CD4-positive, alpha-beta T cell treated with Interleukin-15 for 1 hour (primary cell): ENCODE results near the gene CAV1.

Experiments
- DNase-seq: peaks from one replicate; pipeline ENCODE4 v3.0.0-alpha.2; 2020

The CAV1 gene

DNA sequence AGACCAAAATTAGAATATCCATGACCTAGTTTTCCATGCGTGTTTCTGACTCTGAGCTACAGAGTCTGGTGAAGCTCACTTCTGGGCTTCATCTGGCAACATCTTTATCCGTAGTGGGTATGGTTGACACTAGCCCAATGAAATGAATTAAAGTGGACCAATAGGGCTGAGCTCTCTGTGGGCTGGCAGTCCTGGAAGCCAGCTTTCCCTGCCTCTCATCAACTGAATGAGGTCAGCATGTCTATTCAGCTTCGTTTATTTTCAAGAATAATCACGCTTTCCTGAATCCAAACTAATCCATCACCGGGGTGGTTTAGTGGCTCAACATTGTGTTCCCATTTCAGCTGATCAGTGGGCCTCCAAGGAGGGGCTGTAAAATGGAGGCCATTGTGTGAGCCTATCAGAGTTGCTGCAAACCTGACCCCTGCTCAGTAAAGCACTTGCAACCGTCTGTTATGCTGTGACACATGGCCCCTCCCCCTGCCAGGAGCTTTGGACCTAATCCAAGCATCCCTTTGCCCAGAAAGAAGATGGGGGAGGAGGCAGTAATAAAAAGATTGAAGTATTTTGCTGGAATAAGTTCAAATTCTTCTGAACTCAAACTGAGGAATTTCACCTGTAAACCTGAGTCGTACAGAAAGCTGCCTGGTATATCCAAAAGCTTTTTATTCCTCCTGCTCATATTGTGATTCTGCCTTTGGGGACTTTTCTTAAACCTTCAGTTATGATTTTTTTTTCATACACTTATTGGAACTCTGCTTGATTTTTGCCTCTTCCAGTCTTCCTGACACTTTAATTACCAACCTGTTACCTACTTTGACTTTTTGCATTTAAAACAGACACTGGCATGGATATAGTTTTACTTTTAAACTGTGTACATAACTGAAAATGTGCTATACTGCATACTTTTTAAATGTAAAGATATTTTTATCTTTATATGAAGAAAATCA lies 35.5 kb downstream of the CAV1 start:
- DNase-seq, result no peak

DNA sequence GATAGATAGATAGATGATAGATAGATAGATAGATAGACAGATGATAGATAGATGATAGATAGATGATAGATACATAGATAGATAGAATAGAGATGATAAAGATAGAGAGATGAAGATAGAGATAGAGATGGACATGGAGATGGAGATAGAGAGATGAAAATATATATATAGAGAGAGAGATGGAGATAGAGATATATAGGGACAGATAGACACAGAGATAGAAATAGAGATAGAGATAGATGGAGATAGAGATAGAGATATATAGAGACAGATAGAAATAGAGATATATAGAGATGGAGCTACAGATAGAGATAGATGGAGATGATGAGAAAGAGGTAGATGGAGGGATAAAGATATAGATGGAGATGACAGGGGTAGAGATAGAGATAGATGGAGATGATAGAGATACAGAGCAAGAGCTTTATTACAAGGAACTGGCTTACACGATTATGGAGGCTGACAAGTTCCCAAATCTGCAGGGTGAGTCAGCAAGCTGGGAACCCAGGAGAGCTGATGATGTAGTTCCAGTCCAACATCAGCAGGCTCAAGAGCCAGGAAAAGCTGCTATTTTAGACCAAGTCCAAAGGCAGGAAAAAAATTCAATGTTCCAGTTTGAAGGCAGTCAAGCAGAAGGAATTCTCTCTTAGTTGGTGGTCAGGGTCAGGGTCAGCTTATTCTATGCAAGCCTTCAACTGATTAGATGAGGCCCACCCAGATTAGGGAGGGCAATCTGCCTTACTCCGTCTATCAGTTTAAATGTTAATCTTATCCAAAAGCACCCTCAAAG lies 37.1 kb downstream of the CAV1 start:
- no peak for DNase-seq

DNA sequence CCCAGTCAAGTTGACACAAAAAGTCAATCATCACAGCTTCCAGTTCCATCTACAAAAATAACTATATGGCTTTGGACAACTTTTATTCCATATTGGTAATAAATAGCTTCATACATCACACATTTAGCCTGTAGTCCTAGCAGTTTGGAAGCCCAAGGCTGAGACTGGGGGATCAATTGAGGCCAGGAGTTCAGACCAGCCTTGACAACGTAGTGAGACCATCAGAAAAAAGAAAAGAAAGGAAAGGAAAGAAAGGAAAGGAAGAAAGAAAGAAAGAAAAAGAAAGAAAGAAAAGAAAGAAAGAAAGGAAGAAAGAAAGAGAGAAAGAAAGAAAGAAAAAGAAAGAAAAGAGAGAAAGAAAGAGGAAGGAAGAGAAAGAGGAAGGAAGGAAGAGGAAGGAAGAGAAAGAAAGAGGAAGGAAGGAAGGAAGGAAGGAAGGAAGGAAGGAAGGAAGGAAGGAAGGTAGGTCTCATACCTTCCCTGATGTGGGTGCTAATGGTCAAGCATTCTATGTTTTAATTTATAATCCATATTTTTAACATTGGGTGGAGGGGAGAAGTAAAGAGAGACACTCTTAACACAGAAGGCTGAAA lies 37.8 kb downstream of the CAV1 start:
- no peak for DNase-seq

DNA sequence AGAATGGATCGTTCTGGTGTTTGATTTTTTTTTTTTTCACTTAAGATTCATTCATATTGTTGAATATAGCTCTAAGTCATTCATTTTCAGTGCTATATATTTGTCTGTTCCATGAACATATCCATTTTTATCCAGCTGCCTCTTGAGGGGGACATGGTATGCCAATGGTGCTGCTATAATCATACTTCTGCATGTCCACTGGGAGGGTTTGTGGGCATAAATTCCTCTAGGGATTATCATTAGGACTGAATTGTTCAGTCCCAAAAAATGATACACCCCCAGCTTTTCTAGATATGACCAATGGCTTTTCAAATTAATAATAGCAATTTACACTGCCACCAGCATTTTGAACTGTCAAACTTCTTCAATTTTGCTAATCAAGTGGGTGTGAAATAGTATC lies 41.1 kb downstream of the CAV1 start:
- no peak for DNase-seq

DNA sequence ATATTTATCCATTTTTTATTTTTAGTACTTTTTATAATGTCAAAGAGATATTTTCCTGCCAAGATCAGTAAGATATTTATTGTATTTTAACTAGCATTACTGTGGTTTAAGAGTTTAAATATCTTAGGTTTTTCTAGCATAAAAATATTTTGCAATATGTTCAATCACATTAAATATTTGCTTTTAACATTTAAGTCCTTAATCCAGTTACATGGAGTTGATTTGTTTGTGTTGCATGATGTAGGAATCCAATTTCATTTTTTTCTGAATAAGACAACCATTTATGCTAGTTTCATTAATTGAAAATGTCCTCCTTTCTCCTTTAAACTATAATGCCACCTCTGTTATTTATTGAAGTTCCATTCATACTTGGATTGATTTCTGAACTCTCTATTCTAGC lies 41.8 kb downstream of the CAV1 start:
- DNase-seq, result no peak

DNA sequence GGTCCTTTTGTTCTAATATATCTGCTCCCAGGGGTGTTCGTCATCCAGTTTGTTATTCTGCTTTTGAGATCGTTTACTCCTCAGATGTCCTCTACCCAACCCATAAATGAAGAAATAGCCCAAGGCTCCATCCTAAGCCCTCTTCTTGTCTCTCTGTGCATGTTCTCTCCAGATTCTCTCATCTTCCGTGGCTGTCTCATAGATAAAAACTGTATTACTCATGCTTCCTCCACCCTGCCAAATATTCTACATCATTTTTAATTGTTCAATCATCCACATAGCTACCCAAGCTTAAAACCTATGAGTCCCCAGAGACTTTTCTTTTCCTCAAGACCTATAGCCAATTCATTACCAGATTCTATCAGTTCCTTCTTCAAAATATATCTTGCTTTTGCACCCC lies 44.9 kb downstream of the CAV1 start:
- DNase-seq, result no peak

DNA sequence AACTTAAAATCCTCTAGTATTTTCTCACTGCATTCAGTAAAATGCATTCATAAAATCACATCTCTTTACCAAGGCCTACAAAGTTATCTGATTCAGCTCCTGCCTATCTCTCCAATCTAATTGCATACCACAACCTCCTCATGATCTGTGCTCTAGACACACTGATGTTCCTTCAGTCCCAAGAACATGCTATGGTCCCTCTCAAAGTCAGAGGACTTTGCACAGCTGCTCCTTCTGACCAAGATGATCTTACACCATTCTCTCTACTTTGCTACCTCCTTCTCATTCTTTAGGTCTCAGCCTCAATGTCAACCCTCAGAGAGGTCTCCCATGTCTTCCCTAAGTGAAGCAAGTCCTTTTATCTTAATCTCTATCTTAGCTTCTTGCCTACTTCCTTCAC lies 45.5 kb downstream of the CAV1 start:
- DNase-seq, result no peak

DNA sequence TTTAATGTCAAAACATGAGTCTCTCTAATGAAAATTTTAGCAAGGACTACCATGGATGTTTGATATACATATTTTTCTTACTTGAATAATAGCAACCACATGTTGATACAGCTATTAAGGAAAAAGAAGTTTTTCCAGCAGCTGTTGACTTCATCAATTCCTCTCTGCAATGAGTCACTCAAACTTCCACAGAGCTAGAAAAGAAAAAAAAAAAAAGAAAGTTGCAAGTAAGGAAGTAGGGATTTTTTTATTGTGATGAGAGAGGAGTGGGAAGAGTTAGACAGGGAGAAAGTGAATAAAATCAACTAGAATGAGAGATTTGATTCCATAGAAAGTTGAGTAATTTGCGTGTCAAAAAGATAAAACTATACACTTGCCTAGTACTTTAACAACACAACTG lies 46.2 kb downstream of the CAV1 start:
- DNase-seq, result no peak

DNA sequence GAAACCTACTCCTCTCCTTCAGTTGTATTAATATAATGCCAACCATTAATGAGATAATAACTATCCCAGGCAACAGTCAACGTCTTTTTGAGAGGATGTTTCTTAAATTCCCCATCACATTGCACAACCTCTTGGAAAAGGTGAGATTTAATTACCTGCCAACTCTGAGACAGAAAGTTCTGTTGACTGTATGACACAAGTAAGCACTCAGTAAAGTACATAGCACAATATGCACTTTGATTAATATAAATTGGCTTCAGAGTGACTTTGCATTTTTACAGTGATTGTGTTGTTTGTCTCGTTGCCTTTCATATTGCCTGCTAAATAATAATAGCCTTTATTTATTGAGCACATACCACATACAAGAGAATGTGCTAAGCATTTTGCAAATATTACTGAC lies 46.7 kb downstream of the CAV1 start:
- no peak for DNase-seq

DNA sequence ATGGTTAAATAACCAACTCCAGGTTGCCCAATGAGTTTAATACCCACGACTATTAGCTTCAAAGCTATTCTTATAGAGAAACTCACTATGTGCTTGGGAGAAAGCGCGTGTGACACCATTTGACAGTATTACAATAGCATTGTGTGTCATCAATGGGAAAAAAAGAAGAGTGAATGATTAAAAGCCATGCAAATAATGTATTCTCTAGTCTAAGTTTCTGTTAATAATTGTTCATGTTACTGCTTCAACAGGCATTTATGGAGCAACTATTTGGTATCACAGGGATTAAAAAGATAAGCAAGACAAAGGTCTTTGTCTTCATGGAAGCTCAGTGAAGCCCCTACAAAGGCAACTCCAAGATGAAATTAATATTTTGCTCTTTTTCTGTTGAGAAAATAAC lies 47.2 kb downstream of the CAV1 start:
- DNase-seq, result no peak

DNA sequence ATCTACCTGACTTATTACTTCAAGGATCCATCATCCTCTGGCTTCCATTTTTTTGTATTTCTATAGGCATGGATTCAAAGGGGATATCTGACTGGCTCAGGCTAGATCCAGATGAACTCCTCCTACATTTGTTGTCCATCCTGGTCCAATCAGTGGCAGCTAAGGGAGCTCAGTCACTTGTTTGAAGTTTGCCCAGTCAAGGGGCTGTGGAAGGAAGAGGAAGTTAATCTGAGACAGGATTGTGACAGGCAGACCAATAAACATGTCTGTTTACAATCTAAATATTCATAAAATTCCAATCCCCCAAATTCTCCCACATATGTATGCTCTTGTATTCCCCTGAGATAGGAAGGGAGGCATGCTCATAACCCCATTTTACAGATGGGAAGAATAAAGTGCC lies 48.7 kb downstream of the CAV1 start:
- no peak for DNase-seq

DNA sequence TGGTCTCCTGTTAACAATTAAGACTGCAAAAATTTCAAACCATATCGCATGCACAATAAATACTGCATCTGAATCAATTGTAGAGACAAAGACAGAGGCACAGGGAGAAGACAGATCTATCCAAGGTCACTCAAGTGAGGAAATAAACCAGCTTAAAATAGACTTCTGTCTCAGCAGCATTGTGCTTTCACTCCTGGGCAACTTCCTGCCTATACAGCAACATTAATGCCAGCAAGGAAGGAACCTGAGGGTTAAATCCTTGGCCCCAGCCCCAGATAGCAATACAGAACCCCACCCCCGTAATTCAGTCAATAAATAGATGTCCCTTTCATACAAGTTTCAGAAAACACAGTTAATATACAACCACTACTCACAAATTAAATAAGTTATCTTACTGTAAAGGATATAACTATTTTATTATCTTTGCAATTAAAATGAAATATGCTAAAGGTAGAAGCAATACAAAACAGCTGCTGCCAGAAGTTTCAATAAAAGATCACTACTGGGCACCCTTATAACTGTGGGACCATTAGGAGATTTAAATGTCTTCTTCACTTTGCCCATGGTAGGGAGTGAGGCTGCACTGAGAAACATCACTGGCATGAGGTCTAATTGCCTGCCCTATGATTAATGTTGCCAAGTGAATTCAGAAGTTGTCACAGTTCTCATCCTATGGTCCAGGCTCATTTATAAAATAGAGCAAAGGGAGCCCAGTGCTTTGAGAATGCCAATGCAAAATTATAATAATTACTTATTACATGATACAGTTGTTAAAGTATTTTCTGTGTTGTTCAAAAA lies 49.4 kb downstream of the CAV1 start:
- DNase-seq, result no peak

DNA sequence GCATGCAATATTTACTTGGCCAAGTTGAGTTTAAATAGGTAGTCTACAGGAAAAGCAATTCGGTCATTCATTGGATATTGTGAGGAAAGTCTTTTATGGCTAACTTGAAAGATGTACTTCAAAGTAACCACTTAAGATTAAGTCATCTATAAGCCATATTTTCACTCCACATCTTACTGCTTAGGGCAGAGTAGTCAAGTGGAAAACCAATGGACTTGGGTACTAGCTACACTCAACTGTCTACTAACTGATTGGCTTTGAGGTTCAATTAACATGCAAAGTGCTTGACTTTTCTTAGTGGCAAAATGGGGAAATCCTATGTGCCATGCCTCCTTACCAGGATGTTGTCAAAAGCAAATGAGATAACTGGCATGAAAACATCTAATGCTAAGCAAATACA lies 51.0 kb downstream of the CAV1 start:
- DNase-seq, result no peak

DNA sequence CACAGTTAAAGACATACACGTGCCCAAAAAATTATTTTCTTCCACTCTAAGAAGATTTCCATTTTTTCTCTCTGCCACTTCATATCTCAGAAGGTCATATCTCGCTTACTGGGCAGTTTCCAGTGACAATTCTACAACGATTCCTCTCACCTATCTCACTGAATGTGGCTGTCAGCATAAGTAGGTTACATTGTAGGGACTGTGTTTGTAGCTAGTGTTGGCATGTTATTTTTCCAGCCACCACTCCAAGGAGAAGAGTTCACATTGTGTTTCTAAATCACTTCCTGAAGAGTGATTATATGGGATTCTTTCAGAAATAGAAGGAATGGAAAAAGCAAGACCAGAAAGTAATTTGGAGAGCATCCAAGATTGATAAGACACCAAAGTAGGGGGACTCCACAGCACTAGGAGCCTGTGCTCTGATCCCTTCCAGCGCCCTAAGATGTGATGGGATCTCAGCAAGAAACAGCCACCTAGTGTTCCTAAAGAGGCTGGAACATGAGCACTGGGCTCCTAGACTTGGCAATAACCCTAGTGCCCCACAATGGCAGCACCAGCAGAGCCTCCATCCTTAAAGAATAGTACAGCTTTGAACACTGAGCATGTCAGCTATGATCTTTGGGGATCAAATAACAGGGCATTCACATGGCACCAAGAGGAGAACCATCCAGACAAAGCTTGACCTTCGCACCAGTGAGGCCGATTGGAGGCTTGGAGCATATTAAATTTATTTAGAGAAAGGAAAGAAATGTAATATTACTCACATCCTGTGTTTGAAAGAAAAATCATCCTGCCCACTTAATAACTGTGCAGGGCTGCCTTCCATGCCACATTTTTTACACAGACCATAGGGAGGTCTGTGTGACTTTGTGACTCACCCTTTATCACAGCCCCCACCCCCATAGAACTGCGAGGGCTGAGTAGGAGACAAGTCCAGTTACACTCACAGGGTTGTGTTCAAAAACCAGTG lies 51.8 kb downstream of the CAV1 start:
- DNase-seq, result no peak

DNA sequence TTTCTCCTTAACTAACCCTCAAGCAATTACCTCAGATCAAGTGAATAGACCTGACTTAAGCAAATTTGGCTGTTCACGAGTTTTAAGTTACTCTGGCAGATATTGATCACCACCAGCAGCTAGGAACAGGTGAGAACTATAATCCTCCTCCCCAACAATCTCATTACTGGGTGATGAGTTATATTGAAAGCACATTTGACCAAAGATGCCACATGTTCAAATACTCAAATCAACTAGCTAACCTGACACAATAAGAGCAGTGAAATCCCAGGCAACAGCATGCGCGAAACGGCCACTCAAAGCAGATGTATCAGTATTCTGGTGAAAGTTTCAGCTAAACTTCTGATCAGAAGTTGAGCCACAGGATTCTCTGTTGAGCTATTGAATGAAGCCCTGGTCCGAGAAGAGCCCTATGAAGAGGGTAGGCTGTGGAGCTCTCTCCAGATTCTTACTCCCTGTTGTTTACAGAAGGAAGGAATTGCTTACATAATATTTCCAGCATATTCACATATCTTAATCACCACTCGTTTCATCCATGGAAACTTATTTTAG lies 52.6 kb downstream of the CAV1 start:
- no peak for DNase-seq

DNA sequence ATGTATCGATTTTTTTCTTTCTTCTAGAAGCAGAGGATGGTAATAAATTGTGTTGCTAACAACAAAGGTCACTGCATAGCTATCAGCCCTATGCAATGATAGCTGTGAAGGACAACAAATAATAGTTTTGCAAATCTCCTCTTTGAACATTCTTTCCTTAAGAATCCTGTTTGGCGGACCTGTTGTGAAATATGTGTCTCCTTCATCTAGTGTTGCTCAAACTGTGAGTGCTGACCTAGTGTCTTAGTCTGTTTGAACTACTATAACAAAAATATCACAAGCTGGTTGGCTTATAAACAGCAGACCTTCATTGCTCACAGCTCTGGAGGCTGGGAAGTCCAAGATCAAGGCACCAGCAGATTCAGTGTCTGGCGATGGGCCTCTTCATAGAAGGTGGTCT lies 53.7 kb downstream of the CAV1 start:
- no peak for DNase-seq

DNA sequence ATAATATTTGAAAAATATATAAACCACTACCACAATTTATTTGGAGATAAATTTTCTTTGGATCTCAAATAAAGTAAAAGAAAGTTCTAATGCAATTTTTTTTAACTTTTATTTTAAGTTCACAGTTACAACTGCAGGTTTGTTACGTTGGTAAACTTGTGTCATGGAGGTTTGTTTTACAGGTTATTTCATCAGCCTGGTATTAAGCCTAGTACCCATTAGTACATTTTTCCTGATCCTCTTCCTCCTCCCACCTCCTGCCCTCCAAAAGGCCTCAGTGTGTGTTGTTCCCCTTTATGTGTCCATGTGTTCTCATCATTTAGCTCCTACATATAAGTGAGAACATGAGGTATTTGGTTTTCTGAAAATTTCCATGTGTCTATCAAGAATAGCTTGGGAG lies 54.5 kb downstream of the CAV1 start:
- no peak for DNase-seq

DNA sequence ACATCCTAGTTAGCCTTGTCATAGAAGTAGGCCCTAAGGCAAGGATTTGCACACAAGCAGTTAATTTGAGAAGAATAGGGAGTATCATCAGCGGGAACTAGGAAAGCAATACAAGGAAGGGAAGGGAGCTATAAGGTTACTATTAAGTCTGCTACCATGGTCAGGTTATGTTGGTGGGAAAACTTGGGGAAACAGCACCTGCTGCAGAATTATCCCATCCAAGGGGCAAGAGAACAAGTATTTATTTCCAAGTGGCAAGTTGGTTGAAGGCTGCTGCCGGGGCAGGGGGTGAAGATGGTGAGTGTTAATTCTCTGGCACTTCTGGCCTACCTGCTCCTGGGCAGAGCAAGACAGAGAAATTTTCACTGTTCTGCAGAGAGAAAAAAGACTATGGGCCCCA lies 55.0 kb downstream of the CAV1 start:
- no peak for DNase-seq

DNA sequence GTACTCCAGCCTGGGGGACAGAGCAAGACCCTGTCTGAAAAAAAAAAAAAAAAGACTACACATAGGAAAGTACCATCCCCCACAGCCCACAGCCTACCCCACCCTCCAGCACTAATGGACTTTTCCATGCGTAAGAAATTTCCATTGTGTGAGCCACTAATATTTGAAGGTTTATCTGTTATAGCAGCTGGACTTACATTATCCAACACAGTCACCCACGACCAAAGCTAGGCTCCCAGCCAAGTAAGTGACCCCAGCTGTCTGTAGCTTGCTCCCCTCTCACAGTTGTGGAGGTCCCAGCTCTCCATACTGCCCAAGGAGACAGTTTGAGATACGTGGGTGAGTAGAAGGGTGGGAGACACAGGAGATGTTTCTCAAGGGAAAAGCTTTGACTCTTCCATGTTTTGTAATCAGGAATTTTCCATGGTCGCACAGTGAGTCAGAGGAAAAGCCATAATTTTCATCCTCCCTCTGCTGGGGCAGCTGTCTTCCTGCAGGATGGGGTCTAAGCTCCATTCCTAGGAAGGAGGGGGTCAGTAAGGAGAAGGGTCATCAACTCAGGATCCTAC lies 57.4 kb downstream of the CAV1 start:
- DNase-seq, result no peak

DNA sequence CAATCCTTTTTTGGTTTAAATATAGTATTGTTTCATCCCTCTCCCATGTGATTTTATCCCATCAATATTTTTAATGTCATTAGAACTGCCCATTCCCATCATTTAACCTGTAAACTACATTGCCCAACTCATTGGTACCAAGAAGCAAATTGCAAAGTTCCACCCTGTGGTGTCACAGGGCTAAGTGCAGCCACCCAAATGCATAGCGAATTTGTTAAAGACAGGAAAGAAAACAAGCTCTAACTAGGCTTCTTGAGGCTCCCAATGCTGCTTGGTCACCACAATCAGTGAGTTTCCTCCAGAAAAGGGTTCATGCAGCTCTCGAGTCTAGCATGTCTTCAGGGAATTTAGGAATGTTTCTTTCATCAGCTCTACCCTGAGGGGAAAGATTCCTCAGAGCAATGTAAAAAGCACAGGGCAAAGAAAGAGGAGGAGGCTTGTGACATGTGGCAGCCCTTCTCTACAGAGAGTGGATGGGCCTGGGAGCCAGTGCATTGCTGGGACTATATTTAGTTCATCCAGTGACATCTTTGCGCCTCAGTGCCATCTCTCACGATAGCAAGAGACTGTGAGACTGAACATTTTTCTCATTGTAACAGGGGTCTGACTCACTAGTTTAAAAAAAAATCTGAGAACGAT lies 58.1 kb downstream of the CAV1 start:
- DNase-seq, result no peak

DNA sequence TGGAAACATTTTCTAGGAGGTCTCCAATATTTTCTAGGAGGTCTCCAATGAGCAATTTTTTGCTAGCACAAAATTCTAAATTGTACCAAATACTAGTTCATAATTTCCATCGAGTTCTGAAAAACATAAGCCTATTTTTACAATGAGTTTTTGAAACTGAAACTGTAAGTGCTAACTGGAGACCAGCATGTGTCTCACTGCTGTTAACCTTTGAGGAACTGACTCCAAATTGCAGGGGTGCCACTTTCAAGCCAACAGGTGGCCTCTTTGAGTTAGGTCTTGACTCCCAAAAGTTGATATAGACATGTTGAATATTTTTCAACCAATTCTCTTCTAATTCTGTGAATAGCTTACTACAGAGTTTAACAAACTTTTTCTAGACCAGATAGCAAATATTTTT lies 58.8 kb downstream of the CAV1 start:
- DNase-seq, result no peak
